Measurements from ENCODE around the gene MXRA7. TPM values are rescaled to one million over a fixed set of nuclear protein-coding genes. Genes with fewer than 3 reads are reported as not detected.

The MXRA7 gene
- total and polyA plus RNA-seq, 4 donors: 60.9 to 127 (median 83.2) TPM

- ATAC-seq (ENCODE audit: insufficient read depth, low FRiP score) (no peak), DNase-seq (no peak)
- no peak overlapping the region for H3K4me3 ChIP-seq
- no peak overlapping the region for H3K27ac ChIP-seq (ENCODE audit: low read depth in 1 of 2, low read length in 1 of 2)
- 73 to 84% methylated on average over 24 to 25 of the region's 25 CpGs for WGBS, 2 donors
- peaks cover 0 to 29% (median 17%) of the 10 kb centered on the region in 5 donors for H3K4me1 ChIP-seq (ENCODE audit: control insufficient read depth in 5 of 5, insufficient read depth in 5 of 5, low read length in 5 of 5)
- no peak for TF ChIP-seq CTCF (IDR thresholded peaks at IDR 0.05; ENCODE audit: control extremely low read depth, extremely low read depth)
- H3K36me3 ChIP-seq (ENCODE audit: control insufficient read depth in 4 of 4, insufficient read depth in 4 of 4, low read length in 4 of 4): peaks cover 0 to 43% (median 3%) of the 10 kb centered on the region in 4 donors
- no peaks in the 10 kb centered on the region for H3K27me3 ChIP-seq (ENCODE audit: control insufficient read depth in 3 of 3, insufficient read depth in 3 of 3, low read length in 2 of 3)
- H3K9ac ChIP-seq (ENCODE audit: insufficient read depth in 1 of 2, low read length in 2 of 2): no peak overlapping the region
- H3K9me3 ChIP-seq (ENCODE audit: control insufficient read depth in 4 of 4, insufficient read depth in 3 of 4, low read length in 3 of 4): no peaks in the 10 kb centered on the region
Observed at GRCh38 chr17:76683921-76684745, 26.6 kb downstream of the MXRA7 start.

- Histone ChIP-seq H3K9me3 (ENCODE audit: control insufficient read depth in 4 of 4, insufficient read depth in 3 of 4, low read length in 3 of 4) (no peaks in the 10 kb centered on the region), H3K4me1 (ENCODE audit: control insufficient read depth in 5 of 5, insufficient read depth in 5 of 5, low read length in 5 of 5) (peaks cover 0 to 19% (median 11%) of the 10 kb centered on the region in 5 donors), H3K9ac (ENCODE audit: insufficient read depth in 1 of 2, low read length in 2 of 2) (no peak overlapping the region), H3K27ac (ENCODE audit: low read depth in 1 of 2, low read length in 1 of 2) (no peak overlapping the region), H3K36me3 (ENCODE audit: control insufficient read depth in 4 of 4, insufficient read depth in 4 of 4, low read length in 4 of 4) (peaks cover 0 to 43% (median 3%) of the 10 kb centered on the region in 4 donors), H3K27me3 (ENCODE audit: control insufficient read depth in 3 of 3, insufficient read depth in 3 of 3, low read length in 2 of 3) (no peaks in the 10 kb centered on the region), H3K4me3 (no peak overlapping the region)
- DNase-seq (no peak), ATAC-seq (ENCODE audit: insufficient read depth, low FRiP score) (no peak)
- 80 to 81% methylated on average over 18 of the region's 18 CpGs for WGBS, 2 donors
- TF ChIP-seq CTCF (IDR thresholded peaks at IDR 0.05; ENCODE audit: control extremely low read depth, extremely low read depth): no peak
Observed at GRCh38 chr17:76683011-76683755, 27.6 kb downstream of the MXRA7 start.

GRCh38 chr17:76682296-76682695, 28.5 kb downstream of the MXRA7 start:
- Histone ChIP-seq H3K9me3 (ENCODE audit: control insufficient read depth in 4 of 4, insufficient read depth in 3 of 4, low read length in 3 of 4) (no peaks in the 10 kb centered on the region), H3K4me1 (ENCODE audit: control insufficient read depth in 5 of 5, insufficient read depth in 5 of 5, low read length in 5 of 5) (peaks cover 0 to 11% (median 5%) of the 10 kb centered on the region in 5 donors), H3K9ac (ENCODE audit: insufficient read depth in 1 of 2, low read length in 2 of 2) (no peak overlapping the region), H3K27me3 (ENCODE audit: control insufficient read depth in 3 of 3, insufficient read depth in 3 of 3, low read length in 2 of 3) (no peaks in the 10 kb centered on the region), H3K36me3 (ENCODE audit: control insufficient read depth in 4 of 4, insufficient read depth in 4 of 4, low read length in 4 of 4) (peaks cover 0 to 38% (median 8%) of the 10 kb centered on the region in 4 donors), H3K4me3 (no peak overlapping the region), H3K27ac (ENCODE audit: low read depth in 1 of 2, low read length in 1 of 2) (peak overlapping the region in 1 of 2 donors; percentile 17)
- 81 to 91% methylated on average over 12 of the region's 12 CpGs for WGBS, 2 donors
- ATAC-seq (ENCODE audit: insufficient read depth, low FRiP score): no peak
- no peak for TF ChIP-seq CTCF (IDR thresholded peaks at IDR 0.05; ENCODE audit: control extremely low read depth, extremely low read depth)
- no peak for DNase-seq
